Fibroblast of skin of right quadriceps (primary cell): Measurements from ENCODE around the gene ZNF343.
"Not testable (repeated sequence)": the region's sequence is repeated elsewhere in the genome, so short reads cannot be mapped to it uniquely, and the experiment has no call there.

Source experiments
- DNase-seq: peaks from one replicate; pipeline ENCODE4 v3.0.0-alpha.2; 2013

ZNF343 gene

GRCh38 chr20:2521369-2522305, 12.9 kb upstream of the ZNF343 start:
- peak; percentile 40 for DNase-seq

GRCh38 chr20:2520617-2521016, 11.9 kb upstream of the ZNF343 start:
- DNase-seq: no peak

GRCh38 chr20:2519115-2519809, 10.5 kb upstream of the ZNF343 start:
- peak; percentile 92 for DNase-seq

GRCh38 chr20:2518558-2518957, 9.8 kb upstream of the ZNF343 start:
- no peak for DNase-seq

GRCh38 chr20:2518096-2518495, 9.4 kb upstream of the ZNF343 start:
- DNase-seq: no peak

GRCh38 chr20:2516399-2516798, 7.7 kb upstream of the ZNF343 start:
- no peak for DNase-seq

GRCh38 chr20:2515203-2515602, 6.5 kb upstream of the ZNF343 start:
- no peak for DNase-seq

- no peak for DNase-seq
Measured at GRCh38 chr20:2509794-2510193, 1.1 kb upstream of the ZNF343 start.

GRCh38 chr20:2509468-2509781, 710 bp upstream of the ZNF343 start:
- DNase-seq: peak; percentile 18

- DNase-seq: peak; percentile 35
Measured at GRCh38 chr20:2507875-2508630, 662 bp downstream of the ZNF343 start.

GRCh38 chr20:2507464-2507863, 1.3 kb downstream of the ZNF343 start:
- peak; percentile 10 for DNase-seq

GRCh38 chr20:2506426-2506825, 2.3 kb downstream of the ZNF343 start:
- DNase-seq: not testable (repeated sequence)

GRCh38 chr20:2504803-2505202, 3.9 kb downstream of the ZNF343 start:
- DNase-seq: not testable (repeated sequence)

- DNase-seq: not testable (repeated sequence)
Measured at GRCh38 chr20:2502808-2503384, 5.8 kb downstream of the ZNF343 start.

- no peak for DNase-seq
Measured at GRCh38 chr20:2485661-2486060, 23.1 kb downstream of the ZNF343 start.

- DNase-seq: no peak
Measured at GRCh38 chr20:2485080-2485479, 23.6 kb downstream of the ZNF343 start.

GRCh38 chr20:2483504-2483903, 25.2 kb downstream of the ZNF343 start:
- DNase-seq: no peak

GRCh38 chr20:2480381-2480780, 28.3 kb downstream of the ZNF343 start:
- no peak for DNase-seq

- no peak for DNase-seq
Measured at GRCh38 chr20:2476742-2477615, 31.7 kb downstream of the ZNF343 start.

GRCh38 chr20:2475850-2476741, 32.6 kb downstream of the ZNF343 start:
- DNase-seq: no peak

- DNase-seq: peak; percentile 88
Measured at GRCh38 chr20:2473516-2473915, 35.2 kb downstream of the ZNF343 start.
